HL-60/S4 treated with phorbol 12-myristate 13-acetate at 8.2 ng/mL for 4 days and 3 days (cell line): Measurements from ENCODE around the gene PTPN22.

Experiments
- in situ Hi-C: fragments of 300-500 bp; cut with MboI; formaldehyde crosslinking; loops from 2 replicates; pipeline ENCODE4 v1.15.0; 2022; ENCODE audit warnings: low sequenced_read_pairs

Gene PTPN22

GRCh38 chr1:113768916-113769600 is 102.5 kb downstream of the PTPN22 start:
- in situ Hi-C loops: no loop called here

- in situ Hi-C loops: no loop called here
Observed at GRCh38 chr1:113765306-113766230, 105.9 kb downstream of the PTPN22 start.
